Sigmoid colon (tissue), 3 donors: ENCODE data around the gene CHPF2.

Experiments
- CTCF ChIP-seq, 4 experiments: fragments of 450-650 bp in 3 of 4; fragments of 200-600 bp in 1 of 4; IDR thresholded peaks; one replicate each; pipeline ENCODE4 v1.5.1; 2016 to 2019; ENCODE audit warnings: antibody characterized with exemption in 4 of 4, mild to moderate bottlenecking in 3 of 4, moderate library complexity in 2 of 4
- POLR2A ChIP-seq, 2 donors: fragments of 450-650 bp; IDR thresholded peaks; one replicate each; pipeline ENCODE4 v1.6.1; 2016; ENCODE audit warnings: antibody characterized with exemption in 2 of 2, mild to moderate bottlenecking in 2 of 2, moderate library complexity in 2 of 2

- TF ChIP-seq CTCF (IDR thresholded peaks at IDR 0.05) (no peak), POLR2A (IDR thresholded peaks at IDR 0.05) (no peak)
These were observed 23.9 kb upstream of the CHPF2 start for GRCh38 chr7:151208253-151208862.
